K562 (cell line): ENCODE data around the gene EHBP1L1. TPM values are rescaled to one million over a fixed set of nuclear protein-coding genes. Genes with fewer than 3 reads are reported as not detected.

ENCODE experiments used
- ADNP ChIP-seq: fragments of 200-800 bp; sonication (Bioruptor generic); IDR thresholded peaks from 2 replicates; pipeline ENCODE4 v1.6.1; 2016; ENCODE audit warnings: missing genetic modification characterization, missing compliant biosample characterization
- ELF4 ChIP-seq: fragments of 450-650 bp; formaldehyde crosslinking; IDR thresholded peaks from 2 replicates; pipeline ENCODE4 v1.4.0; 2022; ENCODE audit warnings: missing genetic modification characterization
- FOS ChIP-seq: IDR thresholded peaks from 3 replicates; pipeline ENCODE4 v1.6.1; 2011; ENCODE audit not compliant: insufficient read length; ENCODE audit errors: extremely low read depth
- FOXK1 ChIP-seq: sonication (generic); formaldehyde crosslinking; IDR thresholded peaks from 2 replicates; pipeline ENCODE4 v1.8.0; 2022; ENCODE audit warnings: missing genetic modification reagents, mild to moderate bottlenecking, borderline replicate concordance
- HDAC2 ChIP-seq: fragments of 450-650 bp; IDR thresholded peaks from 2 replicates; pipeline ENCODE4 v1.6.1; 2016; ENCODE audit warnings: mild to moderate bottlenecking
- HNRNPL ChIP-seq: fragments of 200-400 bp; formaldehyde crosslinking; IDR thresholded peaks from 2 replicates; pipeline ENCODE4 v1.6.1; 2017; ENCODE audit warnings: low read depth, mild to moderate bottlenecking, low read length
- KDM5B ChIP-seq: fragments of 200-600 bp; sonication (generic); IDR thresholded peaks from 2 replicates; pipeline ENCODE4 v1.6.1; 2012; ENCODE audit warnings: low read depth, mild to moderate bottlenecking, moderate library complexity, low read length, control low read depth, inconsistent platforms; ENCODE audit not compliant: insufficient replicate concordance
- KLF10 ChIP-seq: fragments of 250-450 bp; sonication (Bioruptor Pico); IDR thresholded peaks from 2 replicates; pipeline ENCODE4 v1.6.1; 2021; ENCODE audit warnings: matching md5 sums
- NCOA4 ChIP-seq: fragments of 450-650 bp; IDR thresholded peaks from 2 replicates; pipeline ENCODE4 v1.6.1; 2018; ENCODE audit warnings: mild to moderate bottlenecking; ENCODE audit not compliant: partially characterized antibody
- NR2C1 ChIP-seq, 2 experiments: fragments of 450-650 bp; IDR thresholded peaks; 2 replicates each; pipeline ENCODE4 v1.6.1; 2017; ENCODE audit warnings: mild to moderate bottlenecking in 2 of 2, antibody characterized with exemption in 1 of 2, inconsistent platforms in 1 of 2, missing compliant biosample characterization in 1 of 2, missing genetic modification characterization in 1 of 2
- PTBP1 ChIP-seq: fragments of 200-400 bp; formaldehyde crosslinking; IDR thresholded peaks from 2 replicates; pipeline ENCODE4 v1.6.1; 2017; ENCODE audit warnings: low read depth, low read length
- RBM15 ChIP-seq: fragments of 200-400 bp; formaldehyde crosslinking; IDR thresholded peaks from 2 replicates; pipeline ENCODE4 v1.6.1; 2018; ENCODE audit warnings: mild to moderate bottlenecking, low read length, moderate library complexity; ENCODE audit not compliant: insufficient read depth
- SMARCA4 ChIP-seq: fragments of 450-650 bp; IDR thresholded peaks from 2 replicates; pipeline ENCODE4 v1.6.1; 2016
- ZBTB7A ChIP-seq: IDR thresholded peaks from 2 replicates; pipeline ENCODE4 v1.6.1; 2011; ENCODE audit warnings: low read depth, mild to moderate bottlenecking, low read length, moderate library complexity, borderline replicate concordance; ENCODE audit not compliant: control insufficient read depth
- ZKSCAN8 ChIP-seq: fragments of 200-800 bp; sonication (Bioruptor generic); IDR thresholded peaks from 2 replicates; pipeline ENCODE4 v1.6.1; 2016; ENCODE audit warnings: missing genetic modification characterization, missing compliant biosample characterization
- ZNF212 ChIP-seq: fragments of 450-650 bp; formaldehyde crosslinking; IDR thresholded peaks from 2 replicates; pipeline ENCODE4 v1.4.0; 2020; ENCODE audit warnings: mild to moderate bottlenecking
- ZNF384 ChIP-seq: IDR thresholded peaks from 2 replicates; pipeline ENCODE4 v1.6.1; 2012; ENCODE audit warnings: low read depth, low read length, improper control_type of control experiment
- ZNF407 ChIP-seq: fragments of 450-650 bp; IDR thresholded peaks from 2 replicates; pipeline ENCODE4 v1.6.1; 2016; ENCODE audit warnings: low read depth
- polyA plus RNA-seq, 8 experiments: library from polyadenylated mRNA; depleted of rRNA in 4 of 8; stranded (reverse) in 5 of 8; unstranded in 3 of 8; fragments of >200 nt; fragmentation: Nextera tagmentation in 2 of 8; fragmentation: Illumina TruSeq in 1 of 8; extraction: Ambion mirVana in 2 of 8; extraction: Trizol in 1 of 8; gene quantifications; 2 replicates each; pipeline versions ENCODE4 v1.2.1 to v1.2.3, GENCODE V29; 2011 to 2014; ENCODE audit warnings: inconsistent platforms in 1 of 8, missing spikeins in 1 of 8
- total RNA-seq, 7 experiments: library from RNA; depleted of rRNA in 6 of 7; stranded (reverse); fragments of >200 nt in 6 of 7; fragmentation: Illumina TruSeq in 2 of 7; extraction: Trizol in 2 of 7; gene quantifications; 2 replicates each; pipeline versions ENCODE4 v1.2.1 to v1.2.3, GENCODE V29; 2011 to 2021; ENCODE audit warnings: low replicate concordance in 1 of 7

EHBP1L1 gene
- total and polyA plus RNA-seq, 9 of the 15 experiments (the other 6 are each of a cell fraction or from before 2014, with no cell fraction given): 0.03 to 87.1 (median 26.3) TPM

- TF ChIP-seq NCOA4 (no peak), HDAC2 (no peak), HNRNPL (0 out of 2 replicates have a peak, but pooled peaks have one; percentile 27), SMARCA4 (no peak), NR2C1 (IDR thresholded peaks at IDR 0.05) (no peak), NR2C1 (tag; IDR thresholded peaks at IDR 0.05) (no peak), RBM15 (no peak), ZNF384 (no peak), FOXK1 (CRISPR knock-in tag) (no peak), KDM5B (peak; percentile 6), KLF10 (CRISPR knock-in tag) (no peak), ZKSCAN8 (no peak), PTBP1 (0 out of 2 replicates have a peak, but pooled peaks have one; percentile 3), FOS (no peak), ZNF212 (CRISPR knock-in tag) (no peak), ZBTB7A (peak; percentile 69; the same call in 1 of the 2 replicates), ZNF407 (no peak), ADNP (tag) (no peak), ELF4 (CRISPR knock-in tag) (0 out of 2 replicates have a peak, but pooled peaks have one; percentile 8)
Observed at GRCh38 chr11:65575568-65576231, at the start of gene EHBP1L1 (continued).
